Measurements from ENCODE around the gene CDK5R1. TPM values are rescaled to one million over a fixed set of nuclear protein-coding genes. Genes with fewer than 3 reads are reported as not detected.

CDK5R1 gene
- total RNA-seq, 1 donor from 2014 or later = 6.1 TPM

DNA sequence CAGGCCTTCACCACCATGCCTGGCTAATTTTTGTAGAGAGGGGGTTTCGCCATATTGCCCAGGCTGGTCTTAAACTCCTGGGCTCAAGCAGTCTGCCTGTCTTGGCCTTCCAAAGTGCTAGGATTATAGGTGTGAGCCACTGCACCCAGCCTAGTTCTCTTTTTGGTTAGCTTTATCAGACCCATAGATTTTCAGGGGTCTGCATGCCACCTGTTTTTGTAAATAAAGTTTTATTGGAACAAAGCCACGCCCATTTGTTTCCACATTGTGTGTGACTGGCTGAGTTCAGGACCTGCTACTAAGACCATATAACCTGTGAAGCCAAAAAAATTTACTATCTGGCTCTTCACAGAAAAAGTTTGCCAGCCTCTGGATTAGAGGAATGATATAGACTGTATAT lies 34.9 kb upstream of the CDK5R1 start:
- DNase-seq (ENCODE audit: low spot score, unreplicated experiment) = no peak
- Mint-ChIP-seq H3K4me3 (ENCODE audit: low read depth) (no peak overlapping the region), H3K9me3 (ENCODE audit: low read depth) (no peaks in the 10 kb centered on the region), H3K36me3 (ENCODE audit: insufficient read depth) (peaks cover 38% of the 10 kb centered on the region), H3K4me1 (ENCODE audit: low read depth) (no peaks in the 10 kb centered on the region), H3K27ac (no peak overlapping the region), H3K27me3 (no peaks in the 10 kb centered on the region)
- TF ChIP-seq, protein P1, sequence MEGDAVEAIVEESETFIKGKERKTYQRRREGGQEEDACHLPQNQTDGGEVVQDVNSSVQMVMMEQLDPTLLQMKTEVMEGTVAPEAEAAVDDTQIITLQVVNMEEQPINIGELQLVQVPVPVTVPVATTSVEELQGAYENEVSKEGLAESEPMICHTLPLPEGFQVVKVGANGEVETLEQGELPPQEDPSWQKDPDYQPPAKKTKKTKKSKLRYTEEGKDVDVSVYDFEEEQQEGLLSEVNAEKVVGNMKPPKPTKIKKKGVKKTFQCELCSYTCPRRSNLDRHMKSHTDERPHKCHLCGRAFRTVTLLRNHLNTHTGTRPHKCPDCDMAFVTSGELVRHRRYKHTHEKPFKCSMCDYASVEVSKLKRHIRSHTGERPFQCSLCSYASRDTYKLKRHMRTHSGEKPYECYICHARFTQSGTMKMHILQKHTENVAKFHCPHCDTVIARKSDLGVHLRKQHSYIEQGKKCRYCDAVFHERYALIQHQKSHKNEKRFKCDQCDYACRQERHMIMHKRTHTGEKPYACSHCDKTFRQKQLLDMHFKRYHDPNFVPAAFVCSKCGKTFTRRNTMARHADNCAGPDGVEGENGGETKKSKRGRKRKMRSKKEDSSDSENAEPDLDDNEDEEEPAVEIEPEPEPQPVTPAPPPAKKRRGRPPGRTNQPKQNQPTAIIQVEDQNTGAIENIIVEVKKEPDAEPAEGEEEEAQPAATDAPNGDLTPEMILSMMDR (IDR thresholded peaks at IDR 0.05; ENCODE audit: unreplicated experiment) = no peak

DNA sequence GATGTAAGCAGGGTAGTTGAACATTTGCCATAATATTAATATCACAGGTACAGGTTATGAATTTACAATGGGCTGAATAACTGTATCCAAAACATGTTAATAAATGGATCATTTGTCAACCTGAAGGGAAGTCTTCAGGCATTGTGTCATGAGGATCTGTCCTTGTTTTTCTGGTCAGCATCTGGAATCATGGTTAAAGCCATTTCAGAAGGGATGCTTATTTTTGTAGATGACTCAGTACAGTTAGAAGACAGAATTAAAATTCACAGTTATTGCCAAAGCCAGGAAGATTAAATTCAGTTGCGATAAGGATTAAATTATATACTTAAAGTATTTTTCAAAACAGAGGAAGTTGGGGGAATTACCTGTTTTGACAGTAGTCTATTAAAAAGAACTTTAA lies 34.5 kb upstream of the CDK5R1 start:
- peaks cover 36% of the 10 kb centered on the region for H3K36me3 Mint-ChIP-seq (ENCODE audit: insufficient read depth)
- H3K27me3 Mint-ChIP-seq = no peaks in the 10 kb centered on the region
- H3K4me3 Mint-ChIP-seq (ENCODE audit: low read depth) = no peak overlapping the region
- no peaks in the 10 kb centered on the region for H3K9me3 Mint-ChIP-seq (ENCODE audit: low read depth)
- TF ChIP-seq, protein P1 (IDR thresholded peaks at IDR 0.05; ENCODE audit: unreplicated experiment) = no peak
- H3K4me1 Mint-ChIP-seq (ENCODE audit: low read depth) = no peaks in the 10 kb centered on the region
- no peak for DNase-seq (ENCODE audit: low spot score, unreplicated experiment)
- H3K27ac Mint-ChIP-seq = no peak overlapping the region

DNA sequence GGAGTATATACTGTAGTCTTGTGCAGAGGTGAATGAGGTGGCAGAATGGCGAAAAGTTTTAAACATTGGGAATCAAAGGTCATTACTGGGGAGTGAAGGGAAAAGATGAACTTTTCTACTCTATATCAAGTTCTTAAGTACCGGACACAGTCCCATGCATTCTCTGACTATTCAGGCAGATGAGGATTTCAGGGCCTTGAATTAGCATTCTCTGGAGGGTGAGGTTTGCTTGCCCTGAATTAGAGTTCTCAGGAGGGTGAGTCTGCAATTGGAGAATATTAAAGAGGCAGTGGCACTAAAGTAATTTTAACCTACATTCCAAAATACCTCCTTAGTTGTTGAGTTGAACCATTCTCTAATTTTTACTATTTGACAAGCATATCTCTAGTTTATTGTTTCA lies 33.4 kb upstream of the CDK5R1 start:
- Mint-ChIP-seq H3K27me3 (no peaks in the 10 kb centered on the region), H3K27ac (no peak overlapping the region), H3K9me3 (ENCODE audit: low read depth) (no peaks in the 10 kb centered on the region), H3K4me3 (ENCODE audit: low read depth) (no peak overlapping the region), H3K4me1 (ENCODE audit: low read depth) (no peaks in the 10 kb centered on the region), H3K36me3 (ENCODE audit: insufficient read depth) (peaks cover 42% of the 10 kb centered on the region)
- TF ChIP-seq, protein P1 (IDR thresholded peaks at IDR 0.05; ENCODE audit: unreplicated experiment) = no peak
- no peak for DNase-seq (ENCODE audit: low spot score, unreplicated experiment)

DNA sequence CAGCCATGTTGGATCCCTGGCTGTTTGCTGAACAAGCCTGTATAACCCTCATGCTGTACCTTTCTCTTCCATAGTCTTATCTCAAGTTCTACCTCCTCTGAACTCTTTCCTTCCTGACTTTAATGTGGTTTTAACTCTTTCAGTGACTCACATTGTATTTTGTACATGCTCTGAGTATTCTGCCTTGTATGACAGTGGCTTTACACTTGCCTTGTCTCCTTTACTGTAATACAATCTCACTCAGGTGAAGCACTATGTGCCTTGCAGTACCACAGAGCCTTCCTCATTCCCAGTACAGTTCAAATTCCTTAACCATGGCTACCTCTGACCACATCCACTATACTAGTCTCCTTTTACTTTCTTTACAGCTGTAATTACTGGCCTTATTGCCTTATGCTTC lies 28.4 kb upstream of the CDK5R1 start:
- H3K27ac Mint-ChIP-seq = no peak overlapping the region

DNA sequence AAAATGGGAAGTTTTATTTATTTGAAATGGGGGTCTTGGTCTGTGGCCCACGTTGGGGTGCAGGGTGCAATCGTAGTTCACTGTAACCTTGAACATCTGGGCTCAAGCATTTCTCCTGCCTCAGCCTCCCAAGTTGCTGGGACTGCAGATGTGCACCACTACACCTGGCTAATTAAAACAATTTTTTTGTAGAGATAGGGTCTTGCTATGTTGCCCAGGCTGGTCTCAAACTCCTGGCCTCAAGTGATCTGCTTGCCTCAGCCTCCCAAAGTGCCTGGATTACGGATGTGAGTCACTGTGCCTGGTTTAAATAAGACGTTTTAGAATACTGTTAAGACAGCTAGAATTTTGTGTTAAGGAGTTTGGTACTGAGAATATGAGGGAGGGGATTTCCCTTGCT lies 26.7 kb upstream of the CDK5R1 start:
- Mint-ChIP-seq H3K9me3 (ENCODE audit: low read depth) (no peaks in the 10 kb centered on the region), H3K4me1 (ENCODE audit: low read depth) (no peaks in the 10 kb centered on the region), H3K27me3 (no peaks in the 10 kb centered on the region), H3K4me3 (ENCODE audit: low read depth) (no peak overlapping the region), H3K27ac (no peak overlapping the region), H3K36me3 (ENCODE audit: insufficient read depth) (peaks cover 28% of the 10 kb centered on the region)
- no peak for DNase-seq (ENCODE audit: low spot score, unreplicated experiment)
- TF ChIP-seq, protein P1 (IDR thresholded peaks at IDR 0.05; ENCODE audit: unreplicated experiment) = no peak

More for the DNA sequence above, 28.4 kb upstream of the CDK5R1 start:
- no peak for DNase-seq (ENCODE audit: low spot score, unreplicated experiment)
- TF ChIP-seq, protein P1 (IDR thresholded peaks at IDR 0.05; ENCODE audit: unreplicated experiment) = no peak
- H3K9me3 Mint-ChIP-seq (ENCODE audit: low read depth) = no peaks in the 10 kb centered on the region
- H3K27me3 Mint-ChIP-seq = no peaks in the 10 kb centered on the region
- peaks cover 37% of the 10 kb centered on the region for H3K36me3 Mint-ChIP-seq (ENCODE audit: insufficient read depth)
- H3K4me3 Mint-ChIP-seq (ENCODE audit: low read depth) = no peak overlapping the region
- no peaks in the 10 kb centered on the region for H3K4me1 Mint-ChIP-seq (ENCODE audit: low read depth)
